Esophagus (tissue), 2 donors: ENCODE data around the gene ETFBKMT. TPM values are rescaled to one million over a fixed set of nuclear protein-coding genes. Genes with fewer than 3 reads are reported as not detected.

Source experiments
- H3K27ac ChIP-seq, 2 donors: one replicate each; pipeline ENCODE4 v1.5.1; 2013; ENCODE audit warnings: low read depth in 2 of 2, mild to moderate bottlenecking in 2 of 2, inconsistent platforms in 1 of 2, low read length in 1 of 2, moderate library complexity in 1 of 2
- H3K27me3 ChIP-seq, 2 donors: one replicate each; pipeline ENCODE4 v1.6.1; 2013; ENCODE audit warnings: low read length in 2 of 2, control low read depth in 1 of 2, mild to moderate bottlenecking in 1 of 2; ENCODE audit not compliant: insufficient read depth in 2 of 2, control insufficient read depth in 1 of 2
- H3K36me3 ChIP-seq, 2 donors: one replicate each; pipeline ENCODE4 v1.6.1; 2013; ENCODE audit warnings: low read length in 1 of 2; ENCODE audit not compliant: control insufficient read depth in 2 of 2, insufficient read depth in 2 of 2
- H3K4me1 ChIP-seq, 2 donors: one replicate each; pipeline ENCODE4 v1.6.1; 2013; ENCODE audit warnings: low read length in 1 of 2; ENCODE audit not compliant: control insufficient read depth in 2 of 2, insufficient read depth in 2 of 2
- H3K4me3 ChIP-seq, 2 donors: one replicate each; pipeline ENCODE4 v1.5.1; 2013; ENCODE audit warnings: low read length in 2 of 2, mild to moderate bottlenecking in 2 of 2, low read depth in 1 of 2, moderate library complexity in 1 of 2
- H3K9me3 ChIP-seq, 2 donors: one replicate each; pipeline ENCODE4 v1.6.1; 2013; ENCODE audit warnings: mild to moderate bottlenecking in 2 of 2, low read depth in 1 of 2, low read length in 1 of 2, moderate library complexity in 1 of 2; ENCODE audit not compliant: control insufficient read depth in 2 of 2, insufficient read depth in 1 of 2
- WGBS, 2 donors: extraction: QIAGEN DNeasy Blood & Tissue Kit; methylation state at CpG; one replicate each; pipeline ENCODE4 v1.1.7; 2013; 5-methylcytosine and 5-hydroxymethylcytosine counted together
- polyA plus RNA-seq, 2 donors: library from polyadenylated mRNA; stranded (reverse); fragments of 200-250 nt; gene quantifications; one replicate each; pipeline ENCODE4 v1.2.3, GENCODE V29; 2013
- donor health status: healthy with polysubstance abuse.
- donor health status: Bipolar disorder and iron deficiency.

ETFBKMT gene
- polyA plus RNA-seq, 2 donors: 0.84 TPM

- Histone ChIP-seq H3K27me3 (no peaks in the 10 kb centered on the region), H3K4me3 (no peak overlapping the region), H3K9me3 (no peaks in the 10 kb centered on the region), H3K36me3 (no peaks in the 10 kb centered on the region), H3K27ac (no peak overlapping the region), H3K4me1 (no peaks in the 10 kb centered on the region)
- WGBS, 2 donors: 69 to 72% methylated on average over 6 of the region's 6 CpGs
Observed at GRCh38 chr12:31631023-31631724, 28.3 kb upstream of the ETFBKMT start.

- no peaks in the 10 kb centered on the region for H3K27me3 ChIP-seq
Observed at GRCh38 chr12:31631809-31632208, 27.7 kb upstream of the ETFBKMT start.

GRCh38 chr12:31633464-31633863 lies 26.0 kb upstream of the ETFBKMT start:
- H3K9me3 ChIP-seq: no peaks in the 10 kb centered on the region
- no peaks in the 10 kb centered on the region for H3K36me3 ChIP-seq
- no peaks in the 10 kb centered on the region for H3K4me1 ChIP-seq
- 83 to 93% methylated on average over 4 of the region's 4 CpGs for WGBS, 2 donors
- H3K4me3 ChIP-seq: no peak overlapping the region
- H3K27ac ChIP-seq: no peak overlapping the region
- no peaks in the 10 kb centered on the region for H3K27me3 ChIP-seq

More at GRCh38 chr12:31631809-31632208, 27.7 kb upstream of the ETFBKMT start:
- H3K4me3 ChIP-seq: no peak overlapping the region
- H3K9me3 ChIP-seq: no peaks in the 10 kb centered on the region
- no peaks in the 10 kb centered on the region for H3K4me1 ChIP-seq
- H3K27ac ChIP-seq: no peak overlapping the region
- H3K36me3 ChIP-seq: no peaks in the 10 kb centered on the region
- WGBS, 2 donors: 89 to 95% methylated on average over 12 of the region's 12 CpGs

GRCh38 chr12:31634620-31635019 lies 24.9 kb upstream of the ETFBKMT start:
- Histone ChIP-seq H3K4me3 (no peak overlapping the region), H3K4me1 (no peaks in the 10 kb centered on the region), H3K27me3 (no peaks in the 10 kb centered on the region), H3K27ac (no peak overlapping the region), H3K36me3 (no peaks in the 10 kb centered on the region), H3K9me3 (no peaks in the 10 kb centered on the region)
- 75 to 93% methylated on average over 1 of the region's 1 CpG for WGBS, 2 donors

GRCh38 chr12:31641509-31642090 lies 17.9 kb upstream of the ETFBKMT start:
- H3K27me3 ChIP-seq: no peaks in the 10 kb centered on the region
- 65 to 73% methylated on average over 11 of the region's 11 CpGs for WGBS, 2 donors
- H3K36me3 ChIP-seq: no peaks in the 10 kb centered on the region
- no peak overlapping the region for H3K27ac ChIP-seq
- H3K4me1 ChIP-seq: no peaks in the 10 kb centered on the region
- no peaks in the 10 kb centered on the region for H3K9me3 ChIP-seq
- H3K4me3 ChIP-seq: no peak overlapping the region

GRCh38 chr12:31644536-31644935 lies 15.0 kb upstream of the ETFBKMT start:
- WGBS, 2 donors: 69 to 80% methylated on average over 8 of the region's 8 CpGs
- H3K4me3 ChIP-seq: no peak overlapping the region

GRCh38 chr12:31645924-31646323 lies 13.6 kb upstream of the ETFBKMT start:
- Histone ChIP-seq H3K27ac (no peak overlapping the region), H3K9me3 (no peaks in the 10 kb centered on the region), H3K36me3 (no peaks in the 10 kb centered on the region), H3K4me3 (no peak overlapping the region), H3K4me1 (no peaks in the 10 kb centered on the region), H3K27me3 (no peaks in the 10 kb centered on the region)
- WGBS, 2 donors: 62 to 65% methylated on average over 5 of the region's 5 CpGs

More at GRCh38 chr12:31644536-31644935, 15.0 kb upstream of the ETFBKMT start:
- Histone ChIP-seq H3K4me1 (no peaks in the 10 kb centered on the region), H3K27ac (no peak overlapping the region), H3K27me3 (no peaks in the 10 kb centered on the region), H3K9me3 (no peaks in the 10 kb centered on the region), H3K36me3 (no peaks in the 10 kb centered on the region)

- Histone ChIP-seq H3K36me3 (no peaks in the 10 kb centered on the region), H3K27me3 (no peaks in the 10 kb centered on the region), H3K9me3 (no peaks in the 10 kb centered on the region), H3K4me1 (no peaks in the 10 kb centered on the region), H3K4me3 (no peak overlapping the region), H3K27ac (no peak overlapping the region)
- 25 to 41% methylated on average over 7 of the region's 7 CpGs for WGBS, 2 donors
Observed at GRCh38 chr12:31647086-31647491, 12.4 kb upstream of the ETFBKMT start.

GRCh38 chr12:31650918-31651317 lies 8.6 kb upstream of the ETFBKMT start:
- no peak overlapping the region for H3K4me3 ChIP-seq
- H3K27ac ChIP-seq: no peak overlapping the region
- no peaks in the 10 kb centered on the region for H3K9me3 ChIP-seq
- H3K4me1 ChIP-seq: no peaks in the 10 kb centered on the region
- H3K27me3 ChIP-seq: no peaks in the 10 kb centered on the region
- no peaks in the 10 kb centered on the region for H3K36me3 ChIP-seq
- 42 to 48% methylated on average over 6 of the region's 6 CpGs for WGBS, 2 donors
